ENCODE data around the gene MIA.

Gene MIA

DNA sequence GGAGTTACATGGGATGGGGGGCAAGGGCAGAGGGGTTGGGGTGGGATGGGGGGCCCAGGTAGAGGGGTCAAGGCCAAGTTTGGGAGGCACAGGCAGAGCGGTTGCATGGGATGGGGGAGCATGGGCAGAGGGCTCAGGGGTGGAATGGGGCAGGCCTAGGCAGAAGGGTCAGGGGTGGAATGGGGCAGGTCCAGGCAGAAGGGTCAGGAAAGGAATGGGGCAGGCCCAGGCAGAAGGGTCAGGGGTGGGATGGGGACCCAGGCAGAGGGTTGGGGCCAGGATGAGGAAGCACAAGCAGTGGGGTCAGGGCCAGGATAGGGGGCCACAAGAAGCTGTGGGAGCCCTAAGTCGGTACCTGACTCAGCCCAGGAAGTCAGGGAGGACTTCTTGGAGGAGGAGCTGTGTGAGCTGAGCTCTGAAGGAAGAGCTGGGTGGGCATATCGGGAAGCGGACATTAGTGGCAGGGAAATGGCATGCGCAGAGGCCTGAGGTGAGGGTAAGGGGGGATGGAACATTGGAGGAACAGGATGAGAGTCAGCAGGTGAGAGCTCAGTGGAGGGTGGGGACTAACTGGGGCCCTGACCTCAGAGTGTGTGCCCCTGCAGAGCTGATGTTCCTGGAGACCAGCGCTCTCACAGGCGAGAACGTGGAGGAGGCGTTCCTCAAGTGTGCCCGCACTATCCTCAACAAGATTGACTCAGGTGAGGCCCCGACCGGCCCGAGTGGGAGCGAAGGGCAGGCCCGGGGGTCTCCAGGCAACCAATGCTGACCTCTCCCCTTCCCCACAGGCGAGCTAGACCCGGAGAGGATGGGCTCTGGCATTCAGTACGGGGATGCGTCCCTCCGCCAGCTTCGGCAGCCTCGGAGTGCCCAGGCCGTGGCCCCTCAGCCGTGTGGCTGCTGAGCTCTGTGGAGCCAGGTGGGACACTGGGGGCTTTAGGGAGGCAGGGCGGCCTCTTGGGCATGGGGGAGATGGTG, 11.0 kb downstream of the MIA start:
- TF ChIP-seq GATA3 (IDR thresholded peaks at IDR 0.05; ENCODE audit: low read depth, low read length): no peak
- no peak for TF ChIP-seq GATA2 (IDR thresholded peaks at IDR 0.05; ENCODE audit: low read depth, low read length)

- TF ChIP-seq GATA2 (IDR thresholded peaks at IDR 0.05; ENCODE audit: low read depth, low read length) (no peak), GATA3 (IDR thresholded peaks at IDR 0.05; ENCODE audit: low read depth, low read length) (no peak)
Observed at GRCh38 chr19:40791349-40791748, 16.0 kb downstream of the MIA start.

DNA sequence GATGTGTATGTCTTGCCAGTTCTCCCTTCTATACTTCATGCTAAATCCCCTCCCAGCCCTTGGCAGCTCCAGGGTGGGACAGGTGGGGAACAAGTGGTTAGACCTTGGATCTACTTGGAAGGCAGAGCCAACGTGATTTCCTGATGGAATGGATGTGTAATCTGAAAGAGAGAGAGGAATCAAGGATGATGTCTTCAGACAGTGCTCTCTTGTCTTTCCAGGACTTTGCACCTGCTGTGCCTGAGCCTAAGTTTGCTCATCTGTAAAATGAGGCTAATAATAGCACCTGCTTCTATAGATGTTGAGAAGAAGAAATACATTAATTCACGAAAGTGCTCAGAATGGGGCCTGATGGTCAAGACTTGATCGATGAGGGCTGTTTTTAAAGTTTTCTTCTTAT, 16.7 kb downstream of the MIA start:
- TF ChIP-seq GATA3 (IDR thresholded peaks at IDR 0.05; ENCODE audit: low read depth, low read length): no peak
- TF ChIP-seq GATA2 (IDR thresholded peaks at IDR 0.05; ENCODE audit: low read depth, low read length): no peak

DNA sequence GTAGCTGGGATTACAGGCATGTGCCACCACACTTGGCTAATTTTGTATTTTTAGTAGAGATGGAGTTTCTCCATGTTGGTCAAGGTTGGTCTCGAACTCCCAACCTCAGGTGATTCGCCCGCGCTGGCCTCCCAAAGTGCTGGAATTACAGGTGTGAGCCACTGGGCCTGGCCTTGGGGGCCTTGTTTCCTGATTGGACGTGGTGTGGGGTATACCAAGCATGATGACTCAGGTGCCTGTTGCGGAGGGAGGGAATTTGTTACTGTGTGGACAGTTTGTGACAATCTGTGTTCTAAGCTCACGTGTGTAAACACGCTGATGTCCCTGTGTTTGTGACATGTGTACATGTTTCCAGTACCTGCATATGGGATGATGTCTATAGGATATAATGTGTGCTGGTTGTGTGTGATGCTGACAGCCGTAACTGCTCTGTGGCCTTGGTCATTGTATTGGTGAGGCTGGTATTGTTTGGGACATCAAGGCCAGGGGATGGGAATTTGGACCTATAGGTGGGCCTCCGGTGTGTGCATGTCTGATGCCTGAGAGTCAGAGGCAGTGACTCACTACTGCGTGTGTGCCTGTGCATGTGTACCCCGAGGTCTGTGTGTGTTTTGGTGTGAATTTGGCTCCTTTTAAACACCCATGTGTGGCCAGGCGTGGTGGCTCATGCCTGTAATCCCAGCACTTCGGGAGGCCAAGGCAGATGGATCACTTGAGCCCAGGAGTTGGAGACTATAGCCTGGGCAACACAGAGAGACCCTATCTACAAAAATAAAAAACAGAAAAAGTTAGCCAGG, 22.0 kb downstream of the MIA start:
- no peak for TF ChIP-seq GATA3 (IDR thresholded peaks at IDR 0.05; ENCODE audit: low read depth, low read length)
- no peak for TF ChIP-seq GATA2 (IDR thresholded peaks at IDR 0.05; ENCODE audit: low read depth, low read length)

GRCh38 chr19:40797963-40798682, 22.8 kb downstream of the MIA start:
- TF ChIP-seq GATA3 (IDR thresholded peaks at IDR 0.05; ENCODE audit: low read depth, low read length): no peak
- peak; percentile 53 for TF ChIP-seq GATA2 (IDR thresholded peaks at IDR 0.05; ENCODE audit: low read depth, low read length)

- TF ChIP-seq GATA2 (IDR thresholded peaks at IDR 0.05; ENCODE audit: low read depth, low read length) (no peak), GATA3 (IDR thresholded peaks at IDR 0.05; ENCODE audit: low read depth, low read length) (no peak)
Observed at GRCh38 chr19:40798683-40799557, 23.6 kb downstream of the MIA start, which contains the start of gene EGLN2. EGLN2 (plus strand) TSS chr19:40799191; CDS start chr19:40800573, 1,382 bp downstream.

DNA sequence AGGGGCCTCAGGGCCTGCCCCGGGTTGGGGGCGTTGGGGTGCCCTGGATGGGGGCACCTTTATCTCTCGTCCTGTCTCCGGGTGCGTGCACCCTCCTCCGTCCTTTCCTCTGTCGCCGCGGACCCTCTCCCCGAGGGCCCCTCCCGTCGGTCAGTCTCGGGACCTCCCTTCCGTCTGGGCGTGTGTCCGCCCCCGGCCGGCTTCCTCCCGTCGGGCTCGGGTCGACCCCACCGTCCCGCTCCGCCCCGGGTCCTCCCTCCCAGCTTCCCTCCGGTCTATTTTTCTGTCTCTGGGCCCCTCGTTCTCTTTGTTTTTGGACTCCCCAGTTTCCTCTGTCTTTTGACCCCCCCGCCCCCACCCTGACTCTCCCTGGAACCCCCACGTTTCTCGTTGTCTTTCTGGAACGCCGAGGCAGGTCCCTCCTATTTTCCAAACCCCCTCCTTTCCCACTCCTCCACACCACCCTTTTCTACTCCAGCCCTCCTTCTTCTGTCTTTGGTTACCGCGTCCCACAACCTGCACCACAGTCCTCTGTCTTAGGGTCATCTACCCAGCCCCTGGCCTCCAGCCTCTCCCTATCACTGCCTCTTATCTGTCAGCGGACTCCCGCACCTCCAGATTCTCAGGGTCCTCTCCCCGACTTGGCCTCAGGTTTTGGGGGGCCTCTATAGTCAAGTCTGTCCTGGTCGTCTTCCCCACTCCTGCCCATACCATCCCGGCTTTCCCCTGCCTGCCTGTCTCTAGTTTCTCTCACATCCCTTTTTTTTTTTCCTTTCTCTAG, 24.4 kb downstream of the MIA start:
- TF ChIP-seq GATA2 (IDR thresholded peaks at IDR 0.05; ENCODE audit: low read depth, low read length) (no peak), GATA3 (IDR thresholded peaks at IDR 0.05; ENCODE audit: low read depth, low read length) (no peak)

- no peak for TF ChIP-seq GATA3 (IDR thresholded peaks at IDR 0.05; ENCODE audit: low read depth, low read length)
- TF ChIP-seq GATA2 (IDR thresholded peaks at IDR 0.05; ENCODE audit: low read depth, low read length): no peak
Observed at GRCh38 chr19:40800339-40800996, 25.1 kb downstream of the MIA start.

- TF ChIP-seq GATA3 (IDR thresholded peaks at IDR 0.05; ENCODE audit: low read depth, low read length): no peak
- TF ChIP-seq GATA2 (IDR thresholded peaks at IDR 0.05; ENCODE audit: low read depth, low read length): no peak
Observed at GRCh38 chr19:40800997-40801377, 25.7 kb downstream of the MIA start.

DNA sequence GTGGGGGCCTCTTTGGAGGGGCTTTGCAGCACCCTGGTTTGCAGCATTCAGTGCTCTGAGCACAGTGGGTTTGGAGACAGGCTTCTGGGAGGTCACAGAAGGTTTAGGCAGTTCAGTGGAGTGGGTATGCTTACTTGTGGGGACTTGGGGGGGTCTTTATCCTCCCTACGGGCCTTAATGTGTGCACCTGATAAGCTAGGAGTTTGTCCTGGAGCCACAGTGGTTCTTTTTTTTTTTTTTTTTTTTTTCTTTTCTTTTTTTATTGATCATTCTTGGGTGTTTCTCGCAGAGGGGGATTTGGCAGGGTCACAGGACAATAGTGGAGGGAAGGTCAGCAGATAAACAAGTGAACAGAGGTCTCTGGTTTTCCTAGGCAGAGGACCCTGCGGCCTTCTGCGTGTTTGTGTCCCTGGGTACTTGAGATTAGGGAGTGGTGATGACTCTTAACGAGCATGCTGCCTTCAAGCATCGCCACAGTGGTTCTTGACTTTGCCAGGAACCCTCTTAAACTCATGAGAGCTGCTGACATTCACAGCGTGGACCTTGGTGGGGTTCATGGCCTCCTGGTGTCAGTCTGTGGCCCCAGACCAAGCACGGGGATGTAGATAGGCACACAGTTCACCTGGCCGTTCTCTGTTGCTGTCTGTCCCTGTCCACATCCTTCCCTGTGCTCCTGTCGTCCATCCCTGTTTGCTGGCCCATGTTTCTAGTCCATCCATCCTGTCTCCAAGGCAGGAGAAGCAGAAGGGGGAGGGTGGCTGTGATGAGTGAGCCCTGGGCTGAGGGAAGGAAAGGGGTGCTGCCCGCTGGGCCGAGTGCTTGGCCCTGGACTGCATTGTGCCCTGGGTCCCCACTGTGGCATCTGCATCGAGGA, 26.3 kb downstream of the MIA start:
- TF ChIP-seq GATA3 (IDR thresholded peaks at IDR 0.05; ENCODE audit: low read depth, low read length): no peak
- no peak for TF ChIP-seq GATA2 (IDR thresholded peaks at IDR 0.05; ENCODE audit: low read depth, low read length)
